NT2/D1 (cell line): ENCODE results near the gene LLGL1.

Experiments
- DNase-seq: peaks from one replicate; pipeline ENCODE4 v3.0.0-alpha.2; 2011; ENCODE audit warnings: low read depth, low spot score
- H3K27me3 ChIP-seq: 2 replicates; pipeline ENCODE4 v1.6.0; 2011; ENCODE audit warnings: mild to moderate bottlenecking; ENCODE audit not compliant: insufficient read length, insufficient read depth
- H3K36me3 ChIP-seq: 2 replicates; pipeline ENCODE4 v1.6.1; 2011; ENCODE audit warnings: mild to moderate bottlenecking, low read length, mixed read lengths; ENCODE audit not compliant: insufficient read depth, insufficient read length
- H3K4me1 ChIP-seq: 2 replicates; pipeline ENCODE4 v1.5.1; 2011; ENCODE audit not compliant: insufficient read depth, insufficient read length
- H3K4me3 ChIP-seq: 2 replicates; pipeline ENCODE4 v1.5.1; 2011; ENCODE audit warnings: low read depth; ENCODE audit not compliant: insufficient read length
- H3K9ac ChIP-seq: 2 replicates; pipeline ENCODE4 v1.6.0; 2011; ENCODE audit warnings: low read depth; ENCODE audit not compliant: insufficient read length
- H3K9me3 ChIP-seq: 2 replicates; pipeline ENCODE4 v1.5.1; 2011; ENCODE audit warnings: mild to moderate bottlenecking, low read length; ENCODE audit not compliant: insufficient read depth
- SUZ12 ChIP-seq: IDR thresholded peaks from 2 replicates; pipeline ENCODE4 v1.6.1; 2011; ENCODE audit not compliant: insufficient read length, insufficient read depth; ENCODE audit errors: extremely low read depth
- YY1 ChIP-seq: IDR thresholded peaks from 2 replicates; pipeline ENCODE4 v1.6.1; 2011; ENCODE audit not compliant: insufficient read length, insufficient read depth
- ZNF274 ChIP-seq: IDR thresholded peaks from 2 replicates; pipeline ENCODE4 v1.6.1; 2011; ENCODE audit warnings: mild to moderate bottlenecking, low read depth, low read length

LLGL1 gene

DNA sequence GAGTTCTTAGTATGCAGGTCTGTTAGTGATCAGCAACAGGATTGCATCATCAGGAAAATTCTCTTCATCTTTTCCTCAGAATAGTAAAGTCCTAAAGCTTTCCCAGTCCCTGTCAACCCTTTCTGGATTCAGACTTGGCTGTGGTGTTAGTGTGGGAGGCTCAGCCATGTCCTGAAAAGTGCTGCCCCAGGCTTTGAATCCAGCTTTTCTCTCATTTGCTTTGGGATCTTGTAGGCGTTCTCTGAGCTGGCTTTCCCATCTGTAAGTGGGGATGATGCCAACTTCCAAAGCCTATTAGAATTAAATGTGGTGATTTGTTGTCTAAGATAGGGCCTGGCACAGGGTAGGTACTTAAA is 38.8 kb upstream of the LLGL1 start:
- DNase-seq = no peak

DNA sequence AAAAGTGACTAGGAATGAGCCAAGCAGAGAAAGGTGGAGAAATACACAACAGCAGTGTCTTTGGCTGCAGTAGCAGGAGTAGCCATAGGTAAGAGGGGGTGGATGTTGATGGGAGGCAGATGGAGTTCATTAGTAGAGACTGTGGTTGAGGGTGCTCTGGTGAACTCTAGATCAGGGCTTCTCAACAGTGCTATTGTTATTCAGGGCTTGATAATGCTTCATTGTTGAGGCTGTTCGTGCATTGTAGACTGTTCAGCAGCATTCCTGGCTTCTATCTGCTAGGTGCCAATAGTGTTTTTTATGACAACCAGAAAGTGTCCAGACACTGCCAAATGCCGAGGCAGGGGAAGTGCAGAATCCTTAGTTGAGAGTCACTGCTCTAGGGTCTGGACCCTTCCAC is 38.2 kb upstream of the LLGL1 start:
- Histone ChIP-seq H3K4me1 (peaks cover 5% of the 10 kb centered on the region), H3K9ac (no peak overlapping the region), H3K4me3 (peak overlapping the region; percentile 31), H3K36me3 (peaks cover 59% of the 10 kb centered on the region), H3K27me3 (no peaks in the 10 kb centered on the region), H3K9me3 (no peaks in the 10 kb centered on the region)
- no peak for DNase-seq
- TF ChIP-seq YY1 (no peak), ZNF274 (no peak), SUZ12 (no peak)

More for the DNA sequence above, 38.8 kb upstream of the LLGL1 start:
- Histone ChIP-seq H3K4me1 (peaks cover 7% of the 10 kb centered on the region), H3K9me3 (no peaks in the 10 kb centered on the region), H3K4me3 (peak overlapping the region; percentile 31), H3K36me3 (peaks cover 53% of the 10 kb centered on the region), H3K9ac (peak overlapping the region; percentile 66), H3K27me3 (no peaks in the 10 kb centered on the region)
- TF ChIP-seq ZNF274 (no peak), SUZ12 (no peak), YY1 (no peak)

DNA sequence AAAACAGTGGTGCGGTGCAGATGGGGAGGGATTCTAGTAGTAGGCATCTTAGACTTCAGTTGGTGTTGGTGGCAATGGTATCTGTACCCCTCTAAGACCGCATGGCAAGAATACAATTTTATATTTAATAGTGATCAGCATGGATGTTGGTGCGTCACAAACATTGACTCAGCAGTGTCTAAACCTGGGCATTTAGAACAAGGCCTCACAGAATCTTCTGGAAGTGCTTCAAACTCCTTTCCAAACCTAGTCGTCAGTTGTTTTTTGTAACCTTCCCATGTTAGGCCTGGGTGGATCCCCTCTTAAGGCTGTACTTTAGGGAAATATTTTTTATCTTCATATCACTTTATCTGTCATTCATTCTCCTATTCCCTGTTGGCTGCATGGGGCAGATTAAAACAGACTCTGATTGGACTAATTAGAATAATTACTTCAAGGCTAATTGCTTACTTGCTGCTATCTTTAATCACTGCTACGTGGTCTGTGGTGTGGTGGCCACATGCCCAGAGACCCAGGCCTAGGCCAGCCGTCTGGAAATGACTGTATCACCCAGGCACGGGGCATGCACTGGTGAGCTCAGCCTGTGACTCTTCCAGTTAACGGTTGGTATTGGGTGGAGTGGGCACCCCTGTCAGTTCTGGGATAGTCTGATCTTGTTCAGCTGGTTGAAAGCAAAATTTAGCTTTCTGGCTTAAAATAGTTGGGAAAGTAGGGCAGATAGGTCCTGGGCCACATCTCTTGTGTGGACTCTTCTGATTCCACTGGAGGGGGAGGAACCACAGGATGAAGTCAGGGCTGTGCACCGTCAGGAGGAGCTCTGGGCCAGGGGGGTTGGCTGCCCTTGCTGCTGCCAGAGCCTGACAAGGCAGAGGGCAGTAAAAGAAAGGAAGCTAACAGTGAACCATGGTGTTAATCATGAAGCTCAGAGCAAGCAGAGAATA is 37.3 kb upstream of the LLGL1 start:
- H3K36me3 ChIP-seq = peaks cover 64% of the 10 kb centered on the region

DNA sequence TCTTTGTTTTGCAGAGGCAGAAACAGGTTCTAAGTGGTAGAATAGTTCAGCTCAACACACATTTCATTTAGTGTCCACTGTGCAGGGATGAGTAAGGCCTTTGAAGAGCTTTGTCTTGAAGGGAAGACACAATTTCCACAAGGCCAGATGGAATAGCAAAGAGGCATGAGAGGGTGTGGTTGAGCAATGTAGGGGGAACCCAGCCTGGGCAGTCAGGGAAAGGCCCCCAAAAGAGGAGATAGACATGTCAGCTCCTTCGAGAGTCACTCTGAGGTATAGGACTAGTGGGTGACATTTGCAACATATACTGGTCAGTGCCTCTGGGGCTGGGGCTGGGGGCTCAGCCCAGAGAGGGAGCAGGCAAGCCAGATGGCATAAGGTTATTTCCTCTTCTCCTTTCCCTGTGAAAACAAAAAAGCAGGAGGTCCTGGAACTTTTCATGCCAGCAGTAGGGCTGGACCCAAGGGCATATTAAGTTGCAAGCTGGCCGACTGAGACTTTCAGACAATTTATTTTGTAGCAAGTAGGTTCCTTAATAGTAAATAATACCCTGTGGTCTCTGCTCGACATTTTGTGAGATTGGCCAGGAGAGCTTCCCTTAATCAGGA is 34.7 kb upstream of the LLGL1 start:
- H3K36me3 ChIP-seq = peaks cover 79% of the 10 kb centered on the region
- no peak overlapping the region for H3K4me3 ChIP-seq
- no peaks in the 10 kb centered on the region for H3K27me3 ChIP-seq
- no peak overlapping the region for H3K9ac ChIP-seq
- TF ChIP-seq SUZ12 (no peak), YY1 (no peak), ZNF274 (no peak)
- H3K9me3 ChIP-seq = no peaks in the 10 kb centered on the region
- DNase-seq = no peak
- H3K4me1 ChIP-seq = peaks cover 5% of the 10 kb centered on the region

More for the DNA sequence above, 37.3 kb upstream of the LLGL1 start:
- Histone ChIP-seq H3K9me3 (no peaks in the 10 kb centered on the region), H3K4me1 (peaks cover 5% of the 10 kb centered on the region), H3K9ac (no peak overlapping the region), H3K4me3 (no peak overlapping the region), H3K27me3 (no peaks in the 10 kb centered on the region)
- no peak for TF ChIP-seq YY1
- TF ChIP-seq SUZ12 = no peak
- TF ChIP-seq ZNF274 = no peak
- no peak for DNase-seq

DNA sequence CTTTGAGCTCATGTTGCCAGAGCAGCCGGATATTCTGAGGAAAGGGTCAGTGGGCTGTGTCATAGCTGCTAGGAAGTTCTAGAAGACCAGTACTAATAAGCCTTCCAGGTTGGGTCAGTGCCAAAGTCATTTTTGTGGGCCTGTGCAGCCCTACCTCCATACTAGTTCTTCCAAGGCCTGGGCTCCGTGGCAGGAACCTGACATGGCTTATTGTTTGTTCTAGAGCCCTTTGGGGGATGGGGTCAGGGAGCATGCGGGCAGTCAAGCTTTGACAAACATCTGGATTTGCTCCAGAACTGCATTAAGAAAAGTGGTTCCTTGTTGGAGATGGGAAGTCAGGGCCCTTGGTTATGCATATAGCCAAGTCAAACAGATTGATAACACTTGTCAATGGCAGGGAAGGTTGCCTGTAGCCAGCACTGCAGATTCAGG is 34.2 kb upstream of the LLGL1 start:
- no peak for DNase-seq
- Histone ChIP-seq H3K4me1 (peaks cover 5% of the 10 kb centered on the region), H3K27me3 (no peaks in the 10 kb centered on the region), H3K36me3 (peaks cover 78% of the 10 kb centered on the region), H3K9me3 (no peaks in the 10 kb centered on the region), H3K4me3 (no peak overlapping the region), H3K9ac (no peak overlapping the region)
- TF ChIP-seq SUZ12 (no peak), YY1 (no peak), ZNF274 (no peak)

DNA sequence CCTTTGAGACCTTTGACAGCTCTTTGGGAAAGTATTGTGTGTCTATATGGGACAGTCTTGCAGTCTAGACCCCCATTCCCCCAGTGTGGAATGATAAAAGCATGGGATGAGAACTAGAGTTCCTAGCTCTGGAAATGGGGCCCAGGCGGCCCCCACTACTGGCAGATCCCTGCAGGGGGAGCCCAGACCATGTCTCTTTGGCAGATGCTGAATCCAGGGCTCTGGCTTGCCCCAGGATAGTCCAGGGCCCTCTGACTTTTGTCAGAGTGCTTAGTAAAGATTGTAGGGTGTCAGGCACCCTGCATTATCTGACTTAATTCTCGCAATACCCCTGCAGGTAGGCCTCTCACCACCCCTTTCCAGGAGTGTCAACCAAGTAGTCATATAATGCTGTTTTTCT is 33.5 kb upstream of the LLGL1 start:
- TF ChIP-seq YY1 (no peak), SUZ12 (no peak)
- no peak for DNase-seq
- Histone ChIP-seq H3K36me3 (peaks cover 77% of the 10 kb centered on the region), H3K9me3 (no peaks in the 10 kb centered on the region), H3K27me3 (no peaks in the 10 kb centered on the region), H3K9ac (no peak overlapping the region), H3K4me3 (no peak overlapping the region), H3K4me1 (peaks cover 5% of the 10 kb centered on the region)

DNA sequence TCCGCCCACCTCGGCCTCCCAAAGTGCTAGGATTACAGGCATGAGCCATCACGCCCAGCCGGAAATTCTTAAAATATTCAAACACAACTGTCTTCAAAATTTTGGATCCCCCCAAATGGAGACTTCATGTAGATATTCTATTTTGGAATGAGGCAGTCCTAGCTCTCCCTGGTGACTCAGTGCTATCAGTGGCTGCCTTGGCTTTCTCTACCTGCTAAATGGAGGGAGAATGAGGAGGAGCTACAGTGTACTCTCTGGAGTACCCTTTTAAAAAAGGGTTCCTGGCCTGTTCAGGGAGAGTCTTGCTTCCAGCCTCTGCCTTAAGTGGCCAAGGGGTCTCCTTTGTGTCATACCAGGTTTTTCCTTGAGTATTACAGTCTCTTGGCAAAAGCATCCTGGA is 31.0 kb upstream of the LLGL1 start:
- DNase-seq = no peak
- H3K27me3 ChIP-seq = no peaks in the 10 kb centered on the region
- no peak overlapping the region for H3K9ac ChIP-seq
- TF ChIP-seq ZNF274 (no peak), YY1 (no peak), SUZ12 (no peak)
- H3K36me3 ChIP-seq = peaks cover 78% of the 10 kb centered on the region
- peaks cover 2% of the 10 kb centered on the region for H3K4me1 ChIP-seq
- no peak overlapping the region for H3K4me3 ChIP-seq
- H3K9me3 ChIP-seq = no peaks in the 10 kb centered on the region
